BE2C (cell line): ENCODE data around the gene PISD.

Experiments
- DNase-seq: peaks from one replicate; pipeline ENCODE4 v3.0.0-alpha.2; 2020
- H3K27me3 ChIP-seq: fragments of 250-450 bp; sonication (Bioruptor Pico); 2 replicates; pipeline ENCODE4 v1.5.1; 2020; ENCODE audit warnings: mild to moderate bottlenecking
- H3K36me3 ChIP-seq: fragments of 250-450 bp; sonication (Bioruptor Pico); 2 replicates; pipeline ENCODE4 v1.5.1; 2020; ENCODE audit warnings: mild to moderate bottlenecking
- H3K4me1 ChIP-seq: fragments of 250-450 bp; sonication (Bioruptor Pico); 2 replicates; pipeline ENCODE4 v1.5.1; 2020
- H3K4me3 ChIP-seq: 2 replicates; pipeline ENCODE4 v1.5.1; 2011; ENCODE audit warnings: low read depth, low read length
- H3K9me3 ChIP-seq: fragments of 250-450 bp; sonication (Bioruptor Pico); 2 replicates; pipeline ENCODE4 v1.5.1; 2020
- TF ChIP-seq, protein P1 (sequence below): IDR thresholded peaks from 2 replicates; pipeline ENCODE4 v1.5.1; 2012; ENCODE audit warnings: mild to moderate bottlenecking, low read depth, low read length

Gene PISD

DNA sequence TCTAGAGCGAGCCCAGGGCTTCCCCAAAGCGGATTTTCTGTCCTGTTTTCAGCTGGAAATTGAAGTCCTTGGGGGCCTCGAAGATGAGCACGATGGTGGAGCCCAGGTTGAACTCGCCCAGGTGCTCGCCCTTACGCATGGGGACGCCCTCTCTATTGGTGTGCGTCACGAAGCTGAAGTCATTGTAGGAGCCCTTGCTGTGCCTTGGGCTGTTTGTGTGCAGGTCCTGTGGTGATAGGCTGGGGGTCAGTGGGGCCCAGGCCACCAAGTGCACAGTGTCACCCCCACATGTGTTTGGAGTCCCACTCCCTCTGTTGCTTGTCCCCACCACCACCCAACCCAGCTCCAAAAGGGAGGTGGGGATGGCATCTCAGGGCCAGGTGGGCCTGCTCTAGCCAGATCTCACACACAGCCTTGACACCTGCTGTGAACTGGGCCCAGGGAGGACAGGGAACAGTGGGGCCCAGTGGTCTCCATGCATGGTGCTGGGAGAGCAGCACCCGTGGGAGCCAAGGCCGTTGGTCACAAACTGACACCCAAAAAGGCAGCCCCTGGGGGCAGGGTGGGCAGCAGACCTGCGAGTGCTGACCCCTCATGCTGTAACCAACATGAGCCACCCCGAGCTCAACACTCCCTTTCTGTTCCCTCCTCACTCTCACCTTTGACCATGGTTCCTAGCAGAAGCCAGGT, 42.3 kb downstream of the PISD start:
- TF ChIP-seq, protein P1, sequence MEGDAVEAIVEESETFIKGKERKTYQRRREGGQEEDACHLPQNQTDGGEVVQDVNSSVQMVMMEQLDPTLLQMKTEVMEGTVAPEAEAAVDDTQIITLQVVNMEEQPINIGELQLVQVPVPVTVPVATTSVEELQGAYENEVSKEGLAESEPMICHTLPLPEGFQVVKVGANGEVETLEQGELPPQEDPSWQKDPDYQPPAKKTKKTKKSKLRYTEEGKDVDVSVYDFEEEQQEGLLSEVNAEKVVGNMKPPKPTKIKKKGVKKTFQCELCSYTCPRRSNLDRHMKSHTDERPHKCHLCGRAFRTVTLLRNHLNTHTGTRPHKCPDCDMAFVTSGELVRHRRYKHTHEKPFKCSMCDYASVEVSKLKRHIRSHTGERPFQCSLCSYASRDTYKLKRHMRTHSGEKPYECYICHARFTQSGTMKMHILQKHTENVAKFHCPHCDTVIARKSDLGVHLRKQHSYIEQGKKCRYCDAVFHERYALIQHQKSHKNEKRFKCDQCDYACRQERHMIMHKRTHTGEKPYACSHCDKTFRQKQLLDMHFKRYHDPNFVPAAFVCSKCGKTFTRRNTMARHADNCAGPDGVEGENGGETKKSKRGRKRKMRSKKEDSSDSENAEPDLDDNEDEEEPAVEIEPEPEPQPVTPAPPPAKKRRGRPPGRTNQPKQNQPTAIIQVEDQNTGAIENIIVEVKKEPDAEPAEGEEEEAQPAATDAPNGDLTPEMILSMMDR: no peak
- H3K27me3 ChIP-seq: no peaks in the 10 kb centered on the region
- H3K4me3 ChIP-seq: no peak overlapping the region
- H3K4me1 ChIP-seq: peaks cover 12% of the 10 kb centered on the region
- no peaks in the 10 kb centered on the region for H3K9me3 ChIP-seq
- no peak for DNase-seq
- H3K36me3 ChIP-seq: peaks cover 55% of the 10 kb centered on the region

GRCh38 chr22:31618471-31619176, 43.4 kb downstream of the PISD start:
- TF ChIP-seq, protein P1: peak; percentile 23; the same call in 1 of the 2 replicates
- H3K4me1 ChIP-seq: peaks cover 8% of the 10 kb centered on the region
- no peak overlapping the region for H3K4me3 ChIP-seq
- no peak for DNase-seq
- H3K36me3 ChIP-seq: peaks cover 52% of the 10 kb centered on the region
- H3K27me3 ChIP-seq: no peaks in the 10 kb centered on the region
- no peaks in the 10 kb centered on the region for H3K9me3 ChIP-seq

DNA sequence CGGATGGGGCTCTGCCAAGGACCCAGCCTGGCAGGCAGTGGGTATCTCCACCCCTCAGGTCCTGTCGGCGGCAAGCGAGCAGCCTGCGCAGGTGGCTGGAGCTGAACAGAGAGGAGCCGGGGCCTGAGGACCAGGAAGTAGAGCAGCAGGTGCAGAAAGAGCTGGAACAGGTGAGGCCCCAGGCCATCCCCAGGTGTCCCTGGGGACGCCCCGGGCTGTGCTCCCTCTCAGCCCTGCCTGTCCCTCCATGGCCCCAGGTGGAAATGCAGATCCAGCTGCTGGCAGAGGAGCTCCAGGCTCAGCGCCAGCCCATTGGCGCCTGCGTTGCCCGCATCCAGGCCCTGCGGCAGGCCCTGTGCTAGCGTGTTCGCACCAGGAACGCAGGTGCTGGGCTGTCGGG, 44.0 kb downstream of the PISD start:
- TF ChIP-seq, protein P1: no peak
- no peaks in the 10 kb centered on the region for H3K9me3 ChIP-seq
- peaks cover 48% of the 10 kb centered on the region for H3K36me3 ChIP-seq
- DNase-seq: peak; percentile 60
- no peaks in the 10 kb centered on the region for H3K27me3 ChIP-seq
- H3K4me3 ChIP-seq: no peak overlapping the region
- peaks cover 8% of the 10 kb centered on the region for H3K4me1 ChIP-seq

DNA sequence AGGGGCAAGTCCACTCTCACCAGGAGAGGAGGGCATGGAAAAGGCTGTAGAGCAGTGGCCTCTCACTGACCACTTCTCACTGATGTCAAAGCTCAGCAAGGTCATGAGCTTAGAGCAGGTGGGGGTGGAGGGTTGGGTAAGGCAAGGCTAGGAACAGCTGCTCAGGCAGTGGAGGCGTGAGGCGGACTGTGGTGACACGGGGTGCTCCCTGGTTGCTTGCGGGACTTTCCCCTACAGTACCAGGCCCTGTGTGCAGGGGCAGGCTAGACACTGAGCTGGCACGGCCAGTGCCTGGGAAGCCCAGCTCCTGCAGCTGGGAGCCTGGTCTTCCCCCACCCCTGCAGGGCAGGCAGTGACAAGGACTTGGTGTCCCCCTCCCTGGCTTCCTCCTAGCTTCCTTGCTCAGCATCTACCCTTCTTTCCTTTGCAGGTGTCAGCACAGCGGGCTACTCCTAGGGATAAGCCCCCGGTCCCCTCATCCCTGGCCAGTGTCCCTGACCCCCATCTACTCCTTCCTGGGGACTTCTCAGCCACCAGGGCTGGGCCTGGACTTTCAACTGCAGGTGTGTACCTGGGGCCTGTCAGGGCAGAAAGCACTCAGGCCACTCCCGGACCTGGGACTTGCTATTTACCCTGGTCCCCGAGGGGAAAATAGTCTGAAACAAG, 45.6 kb downstream of the PISD start:
- H3K9me3 ChIP-seq: no peaks in the 10 kb centered on the region
- H3K4me1 ChIP-seq: peaks cover 8% of the 10 kb centered on the region
- DNase-seq: no peak
- H3K36me3 ChIP-seq: peaks cover 36% of the 10 kb centered on the region
- H3K27me3 ChIP-seq: no peaks in the 10 kb centered on the region
- TF ChIP-seq, protein P1: no peak
- H3K4me3 ChIP-seq: no peak overlapping the region

DNA sequence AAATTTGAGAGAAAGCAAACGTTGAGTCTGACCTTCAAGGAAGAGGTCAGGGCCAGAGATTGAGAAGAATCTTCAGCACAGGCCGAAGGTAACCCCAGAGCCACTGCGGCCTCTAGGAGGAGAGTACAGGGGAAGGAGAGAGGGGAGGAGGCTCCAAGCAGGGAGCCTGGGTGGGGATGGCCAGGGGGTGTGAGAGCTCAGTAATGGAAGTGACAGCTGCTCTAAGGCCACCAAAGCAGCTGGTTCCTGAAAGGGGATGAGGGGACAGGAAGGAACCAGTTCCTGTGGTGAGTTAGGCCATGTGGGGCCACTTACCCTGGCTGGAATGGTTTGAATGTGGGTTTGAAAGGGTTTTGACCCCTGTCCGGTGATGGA, 46.1 kb downstream of the PISD start:
- TF ChIP-seq, protein P1: no peak
- Histone ChIP-seq H3K27me3 (no peaks in the 10 kb centered on the region), H3K4me1 (peaks cover 13% of the 10 kb centered on the region), H3K4me3 (no peak overlapping the region), H3K36me3 (peaks cover 31% of the 10 kb centered on the region), H3K9me3 (no peaks in the 10 kb centered on the region)
- no peak for DNase-seq

- no peak for DNase-seq
- Histone ChIP-seq H3K27me3 (no peaks in the 10 kb centered on the region), H3K36me3 (peaks cover 26% of the 10 kb centered on the region), H3K9me3 (no peaks in the 10 kb centered on the region), H3K4me1 (peaks cover 17% of the 10 kb centered on the region), H3K4me3 (no peak overlapping the region)
- TF ChIP-seq, protein P1: no peak
Measured at GRCh38 chr22:31615491-31615860, 46.5 kb downstream of the PISD start.
